ENCODE data around the gene ERF. TPM values are rescaled to one million over a fixed set of nuclear protein-coding genes. Genes with fewer than 3 reads are reported as not detected.

ERF gene
- total RNA-seq (2014; rRNA removed; shearing (Covaris generic); ENCODE audit: low replicate concordance) = 47.1 and 49.5 TPM in 2 replicates

DNA sequence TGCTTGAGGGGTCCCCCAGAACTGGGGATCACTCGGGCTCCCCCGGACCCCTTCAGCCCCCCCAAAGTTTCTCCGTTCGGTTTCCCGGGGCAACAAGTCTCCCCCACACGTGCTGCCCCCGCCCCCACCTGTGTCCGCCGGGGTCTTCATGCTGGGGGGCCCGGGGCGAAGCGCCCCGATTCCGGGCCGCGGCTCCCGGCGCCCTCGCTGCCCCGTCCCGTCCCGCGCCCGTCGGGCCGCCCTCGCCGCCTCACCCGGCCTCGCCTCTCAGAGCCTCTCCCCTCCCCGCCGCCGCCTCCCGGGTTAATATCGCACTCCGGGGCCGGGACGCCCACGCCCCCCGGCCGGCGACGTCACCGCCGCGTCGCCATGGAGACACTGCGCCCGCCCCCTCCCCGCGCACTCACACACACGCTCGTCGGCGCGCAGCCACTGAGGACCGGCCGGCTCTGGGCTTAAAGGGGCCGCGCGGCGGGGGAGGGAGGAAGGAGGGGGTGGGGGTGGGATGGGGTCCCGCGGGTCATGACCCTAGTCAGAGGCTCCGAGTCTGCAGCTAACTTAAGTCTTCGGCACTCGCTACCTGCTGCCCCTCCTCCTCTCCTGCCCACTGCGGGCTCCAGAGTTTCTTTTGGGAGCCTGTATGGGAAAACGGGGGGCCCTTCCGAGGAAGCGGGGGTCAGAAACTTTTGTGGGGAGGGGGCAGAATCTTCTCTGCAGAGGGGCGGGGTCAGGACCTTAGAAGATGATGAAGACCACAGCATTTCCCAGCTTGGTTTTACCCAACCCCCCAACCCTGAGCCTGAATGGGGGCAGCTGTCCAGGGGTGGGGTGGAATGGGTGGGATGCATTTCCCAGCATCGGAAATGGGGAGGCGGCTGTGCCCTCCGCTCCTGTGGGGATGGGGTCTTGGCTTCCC, at the start of gene ERF:
ERF (minus strand) TSS at position 279 of the 916 bp plus-strand sequence; CDS start at position 150, 129 bp downstream.
- peak; percentile 91 for DNase-seq (ENCODE audit: low read depth)
- in situ Hi-C loops (cut with HindIII; ENCODE audit: low pct_unique_long_range_greater_than_20kb, low sequenced_read_pairs) = no loop called here

DNA sequence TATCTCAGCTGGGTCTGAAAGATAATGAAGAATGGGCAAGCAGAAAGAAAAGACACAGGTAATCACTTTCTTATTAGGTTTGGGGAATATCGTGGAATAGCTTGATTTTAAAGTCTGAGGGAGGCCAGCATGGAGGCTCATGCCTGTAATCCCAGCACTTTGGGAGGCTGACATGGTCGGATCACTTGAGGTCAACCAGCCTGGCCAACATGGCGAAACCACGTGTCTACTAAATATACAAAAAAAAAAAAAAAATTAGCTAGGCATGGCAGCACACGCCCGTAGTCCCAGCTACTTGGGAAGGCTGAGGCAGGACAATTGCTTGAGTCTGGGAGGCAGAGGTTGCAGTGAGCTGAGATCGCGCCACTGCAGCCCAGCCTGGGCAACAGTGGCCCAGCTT, 48.9 kb upstream of the ERF start:
- in situ Hi-C loops (cut with HindIII; ENCODE audit: low pct_unique_long_range_greater_than_20kb, low sequenced_read_pairs) = no loop called here
- DNase-seq (ENCODE audit: low read depth) = no peak

GRCh38 chr19:42303101-42303464, 48.2 kb upstream of the ERF start:
- in situ Hi-C loops (cut with HindIII; ENCODE audit: low pct_unique_long_range_greater_than_20kb, low sequenced_read_pairs) = no loop called here
- no peak for DNase-seq (ENCODE audit: low read depth)

DNA sequence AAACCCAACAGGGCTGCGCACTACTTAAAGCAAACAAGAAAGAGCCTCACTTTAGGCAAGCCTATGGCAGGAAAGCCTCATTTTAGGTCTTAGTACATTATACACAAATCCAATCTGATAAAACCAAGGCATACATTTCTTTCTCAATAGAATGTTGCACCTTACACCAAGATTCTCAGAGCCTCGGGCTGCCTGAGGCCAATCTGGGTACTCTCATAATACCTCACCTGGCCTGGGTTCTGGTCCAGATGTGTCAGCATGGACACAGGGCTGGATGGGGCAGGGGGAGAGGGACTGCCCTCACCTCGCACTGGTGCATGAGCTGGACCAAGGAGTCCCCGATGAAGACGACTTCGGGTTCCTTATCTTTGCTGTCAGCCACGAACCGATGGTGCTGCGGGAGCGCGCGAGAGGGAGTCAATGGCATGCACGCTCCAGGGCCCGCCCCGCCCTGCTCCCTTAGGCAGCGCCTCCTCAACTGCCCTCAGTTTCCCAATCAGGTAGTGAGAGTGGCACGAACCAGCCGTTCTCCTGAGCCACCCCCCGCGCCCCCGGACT, 46.8 kb upstream of the ERF start, which contains the start of gene PRR19:
PRR19 (plus strand) TSS at position 487 of the 558 bp plus-strand sequence. CDS start 7,453 bp downstream, outside the sequence.
- DNase-seq (ENCODE audit: low read depth) = no peak
- in situ Hi-C loops (cut with HindIII; ENCODE audit: low pct_unique_long_range_greater_than_20kb, low sequenced_read_pairs) = no loop called here

GRCh38 chr19:42297039-42297438, 42.1 kb upstream of the ERF start:
- in situ Hi-C loops (cut with HindIII; ENCODE audit: low pct_unique_long_range_greater_than_20kb, low sequenced_read_pairs) = no loop called here
- DNase-seq (ENCODE audit: low read depth) = no peak

GRCh38 chr19:42295831-42296525, 41.0 kb upstream of the ERF start:
- in situ Hi-C loops (cut with HindIII; ENCODE audit: low pct_unique_long_range_greater_than_20kb, low sequenced_read_pairs) = no loop called here
- DNase-seq (ENCODE audit: low read depth) = peak; percentile 69

- in situ Hi-C loops (cut with HindIII; ENCODE audit: low pct_unique_long_range_greater_than_20kb, low sequenced_read_pairs) = no loop called here
Measured at GRCh38 chr19:42295342-42295741, 40.4 kb upstream of the ERF start.

GRCh38 chr19:42294471-42295137, 39.7 kb upstream of the ERF start:
- in situ Hi-C loops (cut with HindIII; ENCODE audit: low pct_unique_long_range_greater_than_20kb, low sequenced_read_pairs) = no loop called here
- no peak for DNase-seq (ENCODE audit: low read depth)

More at GRCh38 chr19:42295342-42295741, 40.4 kb upstream of the ERF start:
- DNase-seq (ENCODE audit: low read depth) = no peak

GRCh38 chr19:42293948-42294347, 39.0 kb upstream of the ERF start:
- DNase-seq (ENCODE audit: low read depth) = no peak
- in situ Hi-C loops (cut with HindIII; ENCODE audit: low pct_unique_long_range_greater_than_20kb, low sequenced_read_pairs) = no loop called here

GRCh38 chr19:42293540-42293939, 38.6 kb upstream of the ERF start:
- no peak for DNase-seq (ENCODE audit: low read depth)
- in situ Hi-C loops (cut with HindIII; ENCODE audit: low pct_unique_long_range_greater_than_20kb, low sequenced_read_pairs) = no loop called here

GRCh38 chr19:42292963-42293362, 38.0 kb upstream of the ERF start:
- DNase-seq (ENCODE audit: low read depth) = no peak
- in situ Hi-C loops (cut with HindIII; ENCODE audit: low pct_unique_long_range_greater_than_20kb, low sequenced_read_pairs) = no loop called here

DNA sequence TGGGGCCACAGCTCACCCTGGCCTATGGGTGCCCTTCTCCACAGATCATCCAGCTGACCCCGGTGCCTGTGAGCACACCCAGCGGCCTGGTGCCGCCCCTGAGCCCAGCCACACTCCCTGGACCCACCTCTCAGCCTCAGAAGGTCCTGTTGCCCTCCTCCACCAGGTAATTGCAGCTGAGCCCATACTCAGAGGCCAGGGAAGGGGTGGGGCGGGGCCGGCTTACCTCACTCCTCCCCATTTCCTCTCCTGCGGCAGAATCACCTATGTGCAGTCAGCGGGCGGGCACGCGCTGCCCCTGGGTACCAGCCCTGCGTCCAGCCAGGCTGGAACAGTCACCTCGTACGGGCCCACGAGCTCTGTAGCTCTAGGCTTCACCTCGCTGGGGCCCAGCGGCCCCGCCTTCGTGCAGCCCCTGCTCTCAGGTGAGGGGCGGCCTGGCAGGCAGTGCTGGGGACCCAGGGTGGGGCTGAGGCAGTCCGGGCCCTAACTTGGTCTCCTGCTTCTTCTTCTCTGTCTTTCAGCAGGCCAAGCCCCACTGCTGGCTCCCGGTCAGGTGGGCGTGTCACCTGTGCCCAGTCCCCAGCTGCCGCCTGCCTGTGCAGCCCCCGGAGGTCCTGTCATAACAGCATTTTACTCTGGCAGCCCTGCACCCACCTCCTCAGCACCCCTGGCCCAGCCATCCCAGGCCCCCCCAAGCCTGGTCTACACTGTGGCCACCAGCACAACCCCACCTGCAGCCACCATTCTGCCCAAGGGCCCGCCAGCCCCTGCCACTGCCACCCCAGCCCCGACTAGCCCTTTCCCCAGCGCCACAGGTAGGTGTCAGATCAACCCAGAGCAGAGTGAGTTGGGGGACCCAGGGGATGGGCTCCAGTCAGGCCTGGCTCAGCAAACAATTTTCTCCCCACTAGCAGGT, 37.4 kb upstream of the ERF start:
- DNase-seq (ENCODE audit: low read depth) = no peak
- in situ Hi-C loops (cut with HindIII; ENCODE audit: low pct_unique_long_range_greater_than_20kb, low sequenced_read_pairs) = no loop called here

DNA sequence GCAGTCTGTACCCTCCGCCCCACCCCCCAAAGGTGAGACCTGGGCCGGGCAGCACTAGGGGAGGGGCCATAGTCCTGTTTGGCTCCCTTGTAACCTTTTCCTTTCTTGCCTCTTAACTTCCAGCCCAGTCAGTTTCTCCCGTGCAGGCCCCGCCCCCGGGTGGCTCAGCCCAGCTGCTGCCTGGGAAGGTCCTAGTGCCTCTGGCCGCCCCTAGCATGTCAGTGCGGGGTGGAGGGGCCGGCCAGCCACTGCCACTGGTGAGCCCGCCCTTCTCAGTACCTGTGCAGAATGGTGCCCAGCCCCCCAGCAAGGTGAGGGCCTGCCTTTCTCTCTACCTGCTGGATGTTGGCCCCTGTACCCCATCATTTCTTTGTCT, 36.5 kb upstream of the ERF start:
- in situ Hi-C loops (cut with HindIII; ENCODE audit: low pct_unique_long_range_greater_than_20kb, low sequenced_read_pairs) = no loop called here

GRCh38 chr19:42290523-42291434, 35.9 kb upstream of the ERF start:
- DNase-seq (ENCODE audit: low read depth) = no peak
- in situ Hi-C loops (cut with HindIII; ENCODE audit: low pct_unique_long_range_greater_than_20kb, low sequenced_read_pairs) = no loop called here

More for the DNA sequence above, 36.5 kb upstream of the ERF start:
- no peak for DNase-seq (ENCODE audit: low read depth)

DNA sequence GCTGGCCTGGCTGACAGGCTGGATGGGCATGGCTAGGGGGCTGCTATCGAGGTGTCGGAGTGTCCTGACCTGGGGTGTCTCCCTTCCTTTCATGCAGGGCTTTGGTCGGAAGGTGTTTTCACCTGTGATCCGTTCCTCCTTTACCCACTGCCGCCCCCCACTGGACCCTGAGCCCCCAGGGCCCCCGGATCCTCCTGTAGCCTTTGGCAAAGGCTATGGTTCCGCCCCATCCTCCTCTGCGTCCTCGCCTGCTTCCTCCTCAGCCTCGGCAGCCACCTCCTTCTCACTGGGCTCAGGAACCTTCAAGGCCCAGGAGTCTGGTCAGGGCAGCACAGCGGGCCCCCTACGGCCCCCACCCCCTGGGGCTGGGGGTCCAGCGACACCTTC, 35.2 kb upstream of the ERF start:
- in situ Hi-C loops (cut with HindIII; ENCODE audit: low pct_unique_long_range_greater_than_20kb, low sequenced_read_pairs) = no loop called here
- no peak for DNase-seq (ENCODE audit: low read depth)

- in situ Hi-C loops (cut with HindIII; ENCODE audit: low pct_unique_long_range_greater_than_20kb, low sequenced_read_pairs) = no loop called here
- DNase-seq (ENCODE audit: low read depth) = no peak
Measured at GRCh38 chr19:42289556-42290041, 34.7 kb upstream of the ERF start.

Data from Caki2 (cell line).